ENCODE data around the gene SCUBE2.

GRCh38 chr11:9005087-9005486, 86.3 kb downstream of the SCUBE2 start:
- no peak for TF ChIP-seq PAX5 (IDR thresholded peaks at IDR 0.05; ENCODE audit: insufficient read depth, low read length, severe bottlenecking)
- TF ChIP-seq POLR2A (IDR thresholded peaks at IDR 0.05; ENCODE audit: low read depth, low read length): no peak
- TF ChIP-seq TAF1 (IDR thresholded peaks at IDR 0.05; ENCODE audit: low read depth, low read length): no peak
- no peak for TF ChIP-seq POLR2AphosphoS5 (IDR thresholded peaks at IDR 0.05; ENCODE audit: low read depth, low read length)

All from GM12891 (cell line).